AG04449 (cell line): ENCODE data around the gene CYBRD1.

ENCODE experiments used
- CTCF ChIA-PET: fragments of 350-600 bp; formaldehyde crosslinking; extraction: SDS; loops from one replicate; lab custom pipeline; 2021; ENCODE audit warnings: antibody characterized with exemption; lab: Yijun Ruan, JAX
- POLR2A ChIA-PET: fragments of 400-600, 350-600 bp; formaldehyde crosslinking; extraction: SDS; loops from one replicate; lab custom pipeline; 2020; ENCODE audit warnings: antibody characterized with exemption, inconsistent platforms; lab: Yijun Ruan, JAX
- DNase-seq: peaks from one replicate; pipeline ENCODE4 v3.0.0-alpha.2; 2010; ENCODE audit warnings: low read depth, low spot score
- H3K4me3 ChIP-seq: 2 replicates; pipeline ENCODE4 v1.5.1; 2011; ENCODE audit warnings: low read depth, mild to moderate bottlenecking, control low read depth, low read length
- CTCF ChIP-seq: IDR thresholded peaks from one replicate; pipeline ENCODE4 v1.5.1; 2011; ENCODE audit warnings: mild to moderate bottlenecking, moderate library complexity, low read length, control low read depth, inconsistent platforms; ENCODE audit not compliant: insufficient read depth; ENCODE audit errors: missing control alignments

CYBRD1 gene

GRCh38 chr2:171482308-171482707, 40.0 kb upstream of the CYBRD1 start:
- H3K4me3 ChIP-seq = no peak overlapping the region
- ChIA-PET CTCF (interaction anchor here (1.2 to 1.3 kb wide), 3 partner anchors 10 to 553 kb away, joined by 3 to 4 read pairs (median 3); no protein-coding TSS in a partner anchor), POLR2A (interaction anchor here (1.9 kb wide), 1 partner anchor 41 kb away, joined by 10 read pairs; the partner anchor contains the start of gene CYBRD1)
- TF ChIP-seq CTCF = no peak
- no peak for DNase-seq

- peak; percentile 50 for DNase-seq
- no peak for TF ChIP-seq CTCF
- ChIA-PET CTCF (interaction anchor here (1.2 to 1.3 kb wide), 2 partner anchors 10 to 553 kb away, joined by 3 read pairs; no protein-coding TSS in a partner anchor), POLR2A (interaction anchor here (1.9 kb wide), 1 partner anchor 40 kb away, joined by 10 read pairs; the partner anchor contains the start of gene CYBRD1)
- no peak overlapping the region for H3K4me3 ChIP-seq
These were observed 39.4 kb upstream of the CYBRD1 start for GRCh38 chr2:171482877-171483276.

GRCh38 chr2:171483793-171484192, 38.5 kb upstream of the CYBRD1 start:
- POLR2A ChIA-PET = no interaction called here
- TF ChIP-seq CTCF = no peak
- CTCF ChIA-PET = no interaction called here
- DNase-seq = no peak
- no peak overlapping the region for H3K4me3 ChIP-seq

- TF ChIP-seq CTCF = no peak
- ChIA-PET CTCF (no interaction called here), POLR2A (no interaction called here)
These were observed 37.2 kb upstream of the CYBRD1 start for GRCh38 chr2:171485116-171485515.

GRCh38 chr2:171487201-171487600, 35.1 kb upstream of the CYBRD1 start:
- CTCF ChIA-PET = no interaction called here
- no peak for TF ChIP-seq CTCF
- no peak for DNase-seq
- POLR2A ChIA-PET = no interaction called here
- H3K4me3 ChIP-seq = no peak overlapping the region

More at GRCh38 chr2:171485116-171485515, 37.2 kb upstream of the CYBRD1 start:
- no peak overlapping the region for H3K4me3 ChIP-seq
- DNase-seq = no peak

- POLR2A ChIA-PET = no interaction called here
- no peak for DNase-seq
- no peak overlapping the region for H3K4me3 ChIP-seq
- no peak for TF ChIP-seq CTCF
- CTCF ChIA-PET = no interaction called here
These were observed 34.4 kb upstream of the CYBRD1 start for GRCh38 chr2:171487803-171488259.
